Endothelial cell of umbilical vein (primary cell): Measurements from ENCODE around the gene SLC22A15. TPM values are rescaled to one million over a fixed set of nuclear protein-coding genes. Genes with fewer than 3 reads are reported as not detected.

Experiments used
- BruUV-seq: library from RNA; stranded (reverse); fragments of 400-500 nt; replicated peaks from 2 replicates; lab custom pipeline; 2021; lab: Mats Ljungman, UMichigan
- CTCF ChIA-PET: fragments of 300-600, 350-600 bp; sonication (Branson Sonifier 250); formaldehyde crosslinking; loops from one replicate; lab custom pipeline; 2021; ENCODE audit warnings: antibody characterized with exemption, inconsistent platforms; lab: Charles Lee
- POLR2A ChIA-PET: fragments of 300-600, 350-600 bp; sonication (Branson Sonifier 250); formaldehyde crosslinking; loops from one replicate; lab custom pipeline; 2021; ENCODE audit warnings: antibody characterized with exemption, inconsistent platforms; lab: Charles Lee
- DNase-seq: peaks from one replicate; pipeline ENCODE4 v3.0.0-alpha.2; 2011; ENCODE audit warnings: low read depth, low spot score
- FAIRE-seq: peaks from 2 replicates; lab custom pipeline; 2011; peaks lifted over from hg19 to GRCh38; lab: Jason Lieb, UNC
- H2AFZ ChIP-seq: 2 replicates; pipeline ENCODE4 v1.6.0; 2012; ENCODE audit warnings: low read depth, low read length, control low read depth, inconsistent platforms
- H3K27ac ChIP-seq: 2 replicates; pipeline ENCODE4 v1.5.1; 2011; ENCODE audit warnings: low read depth, mild to moderate bottlenecking, control low read depth, low read length, moderate library complexity; ENCODE audit not compliant: insufficient read depth
- H3K27me3 ChIP-seq, 2 experiments: 2 replicates each; pipeline versions ENCODE4 v1.6.0 to v1.6.1; 2011; ENCODE audit warnings: low read length in 2 of 2, mixed read lengths in 1 of 2; ENCODE audit not compliant: control insufficient read depth in 2 of 2, insufficient read depth in 2 of 2
- H3K36me3 ChIP-seq, 2 experiments: 2 replicates in 1 of 2; 3 replicates in 1 of 2; pipeline ENCODE4 v1.5.1; 2011; ENCODE audit warnings: low read length in 2 of 2, mild to moderate bottlenecking in 1 of 2, moderate library complexity in 1 of 2; ENCODE audit not compliant: control insufficient read depth in 2 of 2, insufficient read depth in 2 of 2; ENCODE audit errors: extremely low read depth in 1 of 2
- H3K4me1 ChIP-seq: 3 replicates; pipeline ENCODE4 v1.5.1; 2011; ENCODE audit warnings: mild to moderate bottlenecking, low read length; ENCODE audit not compliant: control insufficient read depth, insufficient read depth; ENCODE audit errors: extremely low read depth
- H3K4me2 ChIP-seq: 2 replicates; pipeline ENCODE4 v1.6.1; 2011; ENCODE audit warnings: low read length, control low read depth, mixed read lengths; ENCODE audit not compliant: insufficient read depth
- H3K4me3 ChIP-seq, 3 experiments: fragments of 200-600 bp in 1 of 3; sonication (generic), shearing (Covaris generic) in 1 of 3; replicated peaks in 1 of 3; 2 replicates each; pipeline ENCODE4 v1.5.1; 2011 to 2016; ENCODE audit warnings: control low read depth in 3 of 3, low read length in 3 of 3, mild to moderate bottlenecking in 2 of 3, inconsistent platforms in 1 of 3, low read depth in 1 of 3, moderate library complexity in 1 of 3; ENCODE audit not compliant: insufficient read depth in 1 of 3
- H3K79me2 ChIP-seq: 2 replicates; pipeline ENCODE4 v1.6.0; 2012; ENCODE audit warnings: low read length, inconsistent platforms; ENCODE audit not compliant: control insufficient read depth, insufficient read depth
- H3K9ac ChIP-seq: replicated peaks from 2 replicates; pipeline ENCODE3; 2011; ENCODE audit warnings: low read length, control low read depth; ENCODE audit not compliant: insufficient read depth; ENCODE audit errors: extremely low read depth
- H3K9me1 ChIP-seq: replicated peaks from 3 replicates; pipeline ENCODE4 v1.6.0; 2011; ENCODE audit warnings: mild to moderate bottlenecking, low read length; ENCODE audit not compliant: control insufficient read depth, insufficient read depth; ENCODE audit errors: extremely low read depth
- H3K9me3 ChIP-seq: replicated peaks from 2 replicates; pipeline ENCODE4 v1.5.1; 2012; ENCODE audit warnings: low read length, inconsistent platforms; ENCODE audit not compliant: control insufficient read depth, insufficient read depth
- H4K20me1 ChIP-seq: replicated peaks from 2 replicates; pipeline ENCODE3; 2011; ENCODE audit warnings: mild to moderate bottlenecking, low read length; ENCODE audit not compliant: control insufficient read depth, insufficient read depth; ENCODE audit errors: extremely low read depth
- CTCF ChIP-seq, 2 donors: IDR thresholded peaks; 1 replicate in 1 of 2; 2 replicates in 1 of 2; pipeline ENCODE4 v1.5.1; 2011; ENCODE audit warnings: low read length in 2 of 2, mild to moderate bottlenecking in 2 of 2, moderate library complexity in 2 of 2, control low read depth in 1 of 2, inconsistent platforms in 1 of 2, low read depth in 1 of 2; ENCODE audit not compliant: insufficient read depth in 1 of 2; ENCODE audit errors: extremely low read depth in 1 of 2
- EZH2 ChIP-seq: IDR thresholded peaks from 2 replicates; pipeline ENCODE4 v1.6.1; 2012; ENCODE audit warnings: borderline replicate concordance, low read depth, mild to moderate bottlenecking, moderate library complexity, low read length, inconsistent platforms; ENCODE audit not compliant: severe bottlenecking
- FOS ChIP-seq: IDR thresholded peaks from 2 replicates; pipeline ENCODE4 v1.6.1; 2011; ENCODE audit warnings: mild to moderate bottlenecking, low read length, moderate library complexity, borderline replicate concordance; ENCODE audit not compliant: insufficient read depth
- GATA2 ChIP-seq: IDR thresholded peaks from 2 replicates; pipeline ENCODE4 v1.7.0; 2011; ENCODE audit warnings: low read depth, mild to moderate bottlenecking, moderate library complexity, mixed read lengths, low read length; ENCODE audit not compliant: insufficient read length, insufficient read depth
- JUN ChIP-seq: IDR thresholded peaks from 2 replicates; pipeline ENCODE4 v1.6.1; 2011; ENCODE audit warnings: borderline replicate concordance, low read depth; ENCODE audit not compliant: insufficient read length, insufficient read depth
- MAX ChIP-seq: IDR thresholded peaks from 2 replicates; pipeline ENCODE4 v1.6.1; 2011; ENCODE audit not compliant: insufficient read depth, insufficient read length
- MYC ChIP-seq: IDR thresholded peaks from one replicate; pipeline ENCODE4 v1.6.1; 2011; ENCODE audit warnings: mild to moderate bottlenecking, low read depth, low read length
- POLR2A ChIP-seq: IDR thresholded peaks from 2 replicates; pipeline ENCODE4 v1.6.1; 2012; ENCODE audit warnings: low read depth, mild to moderate bottlenecking, control low read depth, low read length
- POLR2AphosphoS5 ChIP-seq: IDR thresholded peaks from 2 replicates; pipeline ENCODE4 v1.6.1; 2012; ENCODE audit warnings: low read depth, mild to moderate bottlenecking, control low read depth, low read length, moderate library complexity; ENCODE audit not compliant: insufficient read depth
- dilution Hi-C: fragments of 300-500 bp; cut with MboI; formaldehyde crosslinking; loops from one replicate; pipeline ENCODE4 v1.15.0; 2019; ENCODE audit warnings: low sequenced_read_pairs; ENCODE audit not compliant: extremely low pct_ligation_motif_present
- intact Hi-C: fragments of 100-400 bp; cut with micrococcal nuclease; formaldehyde crosslinking; loops from one replicate; pipeline ENCODE4 v1.10.0; 2022
- polyA plus RNA-seq, 4 experiments: library from polyadenylated mRNA; depleted of rRNA in 3 of 4; stranded (reverse) in 3 of 4; unstranded in 1 of 4; fragments of >200 nt; gene quantifications; 2 replicates each; pipeline versions ENCODE4 v1.2.1 to v1.2.3, GENCODE V29; 2011 to 2012; ENCODE audit warnings: missing spikeins in 1 of 4
- total RNA-seq: library from RNA; stranded (reverse); gene quantifications from 2 replicates; pipeline ENCODE4 v1.2.3, GENCODE V29; 2021

The SLC22A15 gene
- total and polyA plus RNA-seq, 2 donors (not counting 3 experiments of a cell fraction or from before 2014, with no cell fraction given) = 0.44 TPM; not detected in 1

GRCh38 chr1:116024626-116025025, 48.3 kb downstream of the SLC22A15 start:
- Histone ChIP-seq H3K36me3 (no peaks in the 10 kb centered on the region), H3K9me1 (no peaks in the 10 kb centered on the region), H3K4me1 (no peaks in the 10 kb centered on the region), H4K20me1 (no peaks in the 10 kb centered on the region), H2AFZ (no peak overlapping the region), H3K9ac (no peak overlapping the region), H3K4me2 (no peak overlapping the region), H3K27ac (no peak overlapping the region), H3K4me3 (no peak overlapping the region), H3K27me3 (no peaks in the 10 kb centered on the region), H3K9me3 (no peaks in the 10 kb centered on the region), H3K79me2 (no peaks in the 10 kb centered on the region)
- no peak for FAIRE-seq
- no peak for TF ChIP-seq POLR2AphosphoS5
- TF ChIP-seq MYC = no peak
- no peak for TF ChIP-seq EZH2
- TF ChIP-seq MAX = no peak
- no peak for TF ChIP-seq GATA2
- no peak for TF ChIP-seq JUN
- no peak for TF ChIP-seq POLR2A
- no peak for TF ChIP-seq CTCF (IDR thresholded peaks at IDR 0.05; ENCODE audit: extremely low read depth in 1 of 2, insufficient read depth in 1 of 2, low read depth in 1 of 2, low read length in 2 of 2)
- no peak for TF ChIP-seq FOS
- ChIA-PET CTCF (interaction anchor here (0.5 to 6.3 kb wide), 2 partner anchors 218 to 701 kb away, joined by 3 to 83 read pairs; no protein-coding TSS in a partner anchor), POLR2A (no interaction called here)
- DNase-seq = no peak
- intact Hi-C loops = no loop called here
- BruUV-seq = no TSS peak
- dilution Hi-C loops = no loop called here
